ENCODE results near the gene IFIT5.
"Not testable (repeated sequence)": the region's sequence is repeated elsewhere in the genome, so short reads cannot be mapped to it uniquely, and the experiment has no call there.

Gene IFIT5

GRCh38 chr10:89392974-89393373 lies 21.4 kb upstream of the IFIT5 start:
- FAIRE-seq (no peak), DNase-seq (ENCODE audit: low spot score) (no peak)

- DNase-seq (ENCODE audit: low spot score) (no peak), FAIRE-seq (no peak)
Measured at GRCh38 chr10:89393898-89394297, 20.5 kb upstream of the IFIT5 start.

- FAIRE-seq (no peak), DNase-seq (ENCODE audit: low spot score) (no peak)
Measured at GRCh38 chr10:89395141-89395540, 19.2 kb upstream of the IFIT5 start.

- DNase-seq (ENCODE audit: low spot score) (no peak), FAIRE-seq (no peak)
Measured at GRCh38 chr10:89398003-89398749, 16.2 kb upstream of the IFIT5 start.

- no peak for FAIRE-seq
- no peak for DNase-seq (ENCODE audit: low spot score)
Measured at GRCh38 chr10:89399956-89400355, 14.4 kb upstream of the IFIT5 start.

GRCh38 chr10:89403043-89403442 lies 11.3 kb upstream of the IFIT5 start:
- DNase-seq (ENCODE audit: low spot score) (no peak), FAIRE-seq (no peak)

GRCh38 chr10:89404104-89405047 lies 10.0 kb upstream of the IFIT5 start:
- DNase-seq (ENCODE audit: low spot score) (no peak), FAIRE-seq (no peak)

- not testable (repeated sequence) for DNase-seq (ENCODE audit: low spot score); FAIRE-seq
Measured at GRCh38 chr10:89406178-89406577, 8.2 kb upstream of the IFIT5 start.

- FAIRE-seq; DNase-seq (ENCODE audit: low spot score): not testable (repeated sequence)
Measured at GRCh38 chr10:89407792-89408191, 6.6 kb upstream of the IFIT5 start.

GRCh38 chr10:89409282-89409681 lies 5.1 kb upstream of the IFIT5 start:
- FAIRE-seq; DNase-seq (ENCODE audit: low spot score): not testable (repeated sequence)

- DNase-seq (ENCODE audit: low spot score); FAIRE-seq: not testable (repeated sequence)
Measured at GRCh38 chr10:89410551-89410950, 3.8 kb upstream of the IFIT5 start.

- not testable (repeated sequence) for DNase-seq (ENCODE audit: low spot score); FAIRE-seq
Measured at GRCh38 chr10:89411135-89411534, 3.2 kb upstream of the IFIT5 start.

- not testable (repeated sequence) for FAIRE-seq; DNase-seq (ENCODE audit: low spot score)
Measured at GRCh38 chr10:89412276-89412675, 2.1 kb upstream of the IFIT5 start.

GRCh38 chr10:89413398-89413912 lies 913 bp upstream of the IFIT5 start:
- FAIRE-seq: no peak
- DNase-seq (ENCODE audit: low spot score): no peak

GRCh38 chr10:89414879-89415821 lies 782 bp downstream of the IFIT5 start:
- no peak for FAIRE-seq
- DNase-seq (ENCODE audit: low spot score): peak; percentile 42

GRCh38 chr10:89416465-89416864 lies 2.1 kb downstream of the IFIT5 start:
- FAIRE-seq (no peak), DNase-seq (ENCODE audit: low spot score) (no peak)

GRCh38 chr10:89419548-89419947 lies 5.2 kb downstream of the IFIT5 start:
- FAIRE-seq (no peak), DNase-seq (ENCODE audit: low spot score) (no peak)

GRCh38 chr10:89421018-89421476 lies 6.7 kb downstream of the IFIT5 start:
- no peak for DNase-seq (ENCODE audit: low spot score)
- no peak for FAIRE-seq

- FAIRE-seq: no peak
Measured at GRCh38 chr10:89425000-89425399, 10.6 kb downstream of the IFIT5 start.

GRCh38 chr10:89426230-89426868 lies 12.0 kb downstream of the IFIT5 start:
- DNase-seq (ENCODE audit: low spot score): peak; percentile 40
- no peak for FAIRE-seq

More at GRCh38 chr10:89425000-89425399, 10.6 kb downstream of the IFIT5 start:
- DNase-seq (ENCODE audit: low spot score): no peak
